ENCODE measurements around the gene SPNS2.

Gene SPNS2

GRCh38 chr17:4536742-4537411 is 38.2 kb downstream of the SPNS2 start:
- no peak for DNase-seq (ENCODE audit: low read depth in 3 of 3)

GRCh38 chr17:4537451-4538235 is 39.0 kb downstream of the SPNS2 start:
- no peak for DNase-seq (ENCODE audit: low read depth in 3 of 3)

- no peak for DNase-seq (ENCODE audit: low read depth in 3 of 3)
Measured at GRCh38 chr17:4538236-4539002, 39.7 kb downstream of the SPNS2 start.

GRCh38 chr17:4539025-4539424 is 40.3 kb downstream of the SPNS2 start:
- no peak for DNase-seq (ENCODE audit: low read depth in 3 of 3)

GRCh38 chr17:4539576-4540223 is 41.0 kb downstream of the SPNS2 start:
- no peak for DNase-seq (ENCODE audit: low read depth in 3 of 3)

- DNase-seq (ENCODE audit: low read depth in 3 of 3) = no peak
Measured at GRCh38 chr17:4540224-4540651, 41.6 kb downstream of the SPNS2 start.

GRCh38 chr17:4540687-4541327 is 42.1 kb downstream of the SPNS2 start:
- DNase-seq (ENCODE audit: low read depth in 3 of 3) = no peak

GRCh38 chr17:4541328-4542002 is 42.8 kb downstream of the SPNS2 start:
- no peak for DNase-seq (ENCODE audit: low read depth in 3 of 3)

GRCh38 chr17:4542003-4542725 is 43.5 kb downstream of the SPNS2 start:
- DNase-seq (ENCODE audit: low read depth in 3 of 3) = no peak

- no peak for DNase-seq (ENCODE audit: low read depth in 3 of 3)
Measured at GRCh38 chr17:4542726-4543191, 44.1 kb downstream of the SPNS2 start.

GRCh38 chr17:4543557-4544026 is 44.9 kb downstream of the SPNS2 start:
- no peak for DNase-seq (ENCODE audit: low read depth in 3 of 3)

GRCh38 chr17:4544135-4544950 is 45.7 kb downstream of the SPNS2 start:
- DNase-seq (ENCODE audit: low read depth in 3 of 3) = no peak

GRCh38 chr17:4544951-4545216 is 46.2 kb downstream of the SPNS2 start:
- DNase-seq (ENCODE audit: low read depth in 3 of 3) = no peak

GRCh38 chr17:4545217-4545951 is 46.7 kb downstream of the SPNS2 start:
- DNase-seq (ENCODE audit: low read depth in 3 of 3) = no peak

- DNase-seq (ENCODE audit: low read depth in 3 of 3) = no peak
Measured at GRCh38 chr17:4547118-4547906, 48.6 kb downstream of the SPNS2 start.

- no peak for DNase-seq (ENCODE audit: low read depth in 3 of 3)
Measured at GRCh38 chr17:4548061-4548461, 49.4 kb downstream of the SPNS2 start.

- DNase-seq (ENCODE audit: low read depth in 3 of 3) = no peak
Measured at GRCh38 chr17:4548721-4549531, 50.2 kb downstream of the SPNS2 start.
